ENCODE data around the gene FFAR3. TPM values are rescaled to one million over a fixed set of nuclear protein-coding genes. Genes with fewer than 3 reads are reported as not detected.

Gene FFAR3
- total RNA-seq, 1 experiment from 2014 or later, result not detected

GRCh38 chr19:35340431-35340830 lies 17.8 kb upstream of the FFAR3 start:
- H3K4me1 ChIP-seq (ENCODE audit: insufficient read depth, low read length), result no peaks in the 10 kb centered on the region
- DNase-seq (no peak), ATAC-seq (no peak)
- no peaks in the 10 kb centered on the region for H3K9me2 ChIP-seq (replicated peaks; ENCODE audit: low read length)
- 0 out of 2 replicates have a peak, but pooled peaks cover 2% of the 10 kb centered on the region for H3K27me3 ChIP-seq (ENCODE audit: low read length)
- no peaks in the 10 kb centered on the region for H4K20me1 ChIP-seq (ENCODE audit: low read length)
- POLR2A ChIA-PET (ENCODE audit: unreplicated experiment), result no interaction called here
- H3K79me2 ChIP-seq (ENCODE audit: low read length), result no peaks in the 10 kb centered on the region
- intact Hi-C loops (cut with micrococcal nuclease), result no loop called here
- H3K9me3 ChIP-seq (ENCODE audit: low read length), result no peaks in the 10 kb centered on the region
- CTCF ChIA-PET, result no interaction called here
- no peaks in the 10 kb centered on the region for H3F3A ChIP-seq (ENCODE audit: low read length, unreplicated experiment)
- no peak for TF ChIP-seq EZH2 (IDR thresholded peaks at IDR 0.05; ENCODE audit: low read length, unreplicated experiment)
- TF ChIP-seq, protein P1, sequence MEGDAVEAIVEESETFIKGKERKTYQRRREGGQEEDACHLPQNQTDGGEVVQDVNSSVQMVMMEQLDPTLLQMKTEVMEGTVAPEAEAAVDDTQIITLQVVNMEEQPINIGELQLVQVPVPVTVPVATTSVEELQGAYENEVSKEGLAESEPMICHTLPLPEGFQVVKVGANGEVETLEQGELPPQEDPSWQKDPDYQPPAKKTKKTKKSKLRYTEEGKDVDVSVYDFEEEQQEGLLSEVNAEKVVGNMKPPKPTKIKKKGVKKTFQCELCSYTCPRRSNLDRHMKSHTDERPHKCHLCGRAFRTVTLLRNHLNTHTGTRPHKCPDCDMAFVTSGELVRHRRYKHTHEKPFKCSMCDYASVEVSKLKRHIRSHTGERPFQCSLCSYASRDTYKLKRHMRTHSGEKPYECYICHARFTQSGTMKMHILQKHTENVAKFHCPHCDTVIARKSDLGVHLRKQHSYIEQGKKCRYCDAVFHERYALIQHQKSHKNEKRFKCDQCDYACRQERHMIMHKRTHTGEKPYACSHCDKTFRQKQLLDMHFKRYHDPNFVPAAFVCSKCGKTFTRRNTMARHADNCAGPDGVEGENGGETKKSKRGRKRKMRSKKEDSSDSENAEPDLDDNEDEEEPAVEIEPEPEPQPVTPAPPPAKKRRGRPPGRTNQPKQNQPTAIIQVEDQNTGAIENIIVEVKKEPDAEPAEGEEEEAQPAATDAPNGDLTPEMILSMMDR (conservative IDR thresholded peaks at IDR 0.05; ENCODE audit: low read depth, low read length), result no peak
- no peak for TF ChIP-seq EZH2phosphoT487 (IDR thresholded peaks at IDR 0.05; ENCODE audit: borderline replicate concordance, low read length)
- H3K4me3 ChIP-seq (ENCODE audit: low read length), result no peak overlapping the region
- no peak overlapping the region for H3K27ac ChIP-seq (ENCODE audit: low read length)
- no TSS peak for BruUV-seq (replicated peaks)
- H3K36me3 ChIP-seq (ENCODE audit: low read depth, low read length), result no peaks in the 10 kb centered on the region
- no peak overlapping the region for H3K4me2 ChIP-seq (ENCODE audit: low read length)
- no peak overlapping the region for H2AFZ ChIP-seq (ENCODE audit: low read length)
- no peak overlapping the region for H3K9ac ChIP-seq (ENCODE audit: low read length)

GRCh38 chr19:35341006-35341405 lies 17.3 kb upstream of the FFAR3 start:
- Histone ChIP-seq H3K4me1 (ENCODE audit: insufficient read depth, low read length) (no peaks in the 10 kb centered on the region), H3K27ac (ENCODE audit: low read length) (no peak overlapping the region), H3K27me3 (ENCODE audit: low read length) (peaks cover 7% of the 10 kb centered on the region; the same call in 1 of the 2 replicates), H3F3A (ENCODE audit: low read length, unreplicated experiment) (no peaks in the 10 kb centered on the region), H3K4me3 (ENCODE audit: low read length) (no peak overlapping the region), H3K36me3 (ENCODE audit: low read depth, low read length) (no peaks in the 10 kb centered on the region), H3K79me2 (ENCODE audit: low read length) (no peaks in the 10 kb centered on the region), H3K9me3 (ENCODE audit: low read length) (no peaks in the 10 kb centered on the region), H4K20me1 (ENCODE audit: low read length) (no peaks in the 10 kb centered on the region), H3K9me2 (replicated peaks; ENCODE audit: low read length) (no peaks in the 10 kb centered on the region), H3K9ac (ENCODE audit: low read length) (no peak overlapping the region), H2AFZ (ENCODE audit: low read length) (no peak overlapping the region), H3K4me2 (ENCODE audit: low read length) (no peak overlapping the region)
- TF ChIP-seq EZH2phosphoT487 (IDR thresholded peaks at IDR 0.05; ENCODE audit: borderline replicate concordance, low read length) (no peak), EZH2 (IDR thresholded peaks at IDR 0.05; ENCODE audit: low read length, unreplicated experiment) (no peak)
- TF ChIP-seq, protein P1 (conservative IDR thresholded peaks at IDR 0.05; ENCODE audit: low read depth, low read length), result no peak
- intact Hi-C loops (cut with micrococcal nuclease), result no loop called here
- BruUV-seq (replicated peaks), result no TSS peak
- CTCF ChIA-PET, result no interaction called here
- POLR2A ChIA-PET (ENCODE audit: unreplicated experiment), result no interaction called here
- ATAC-seq (no peak), DNase-seq (no peak)

DNA sequence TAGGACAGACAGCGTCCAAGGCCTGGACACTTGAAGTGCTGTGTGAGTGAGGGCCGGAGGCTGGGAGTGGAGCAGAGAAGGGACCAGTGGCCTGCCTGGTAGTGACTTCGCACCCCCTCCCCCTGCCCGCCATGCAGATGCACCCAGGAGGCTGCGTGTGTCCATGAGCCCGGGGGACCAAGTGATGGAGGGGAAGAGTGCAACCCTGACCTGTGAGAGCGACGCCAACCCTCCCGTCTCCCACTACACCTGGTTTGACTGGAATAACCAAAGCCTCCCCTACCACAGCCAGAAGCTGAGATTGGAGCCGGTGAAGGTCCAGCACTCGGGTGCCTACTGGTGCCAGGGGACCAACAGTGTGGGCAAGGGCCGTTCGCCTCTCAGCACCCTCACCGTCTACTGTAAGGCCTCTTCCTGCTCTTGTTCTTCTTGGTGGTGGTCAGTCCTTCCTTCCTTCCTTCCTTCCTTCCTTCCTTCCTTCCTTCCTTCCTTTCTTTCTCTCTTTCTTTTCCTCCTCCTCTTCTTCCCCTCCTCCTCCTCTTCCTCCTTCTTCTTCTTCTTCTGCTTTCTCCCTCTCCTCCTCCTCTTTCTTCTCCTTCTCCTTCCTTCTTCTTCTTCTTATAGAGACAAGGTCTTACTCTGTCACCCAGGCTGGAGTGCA lies 16.6 kb upstream of the FFAR3 start:
- no peak for ATAC-seq
- ChIA-PET POLR2A (ENCODE audit: unreplicated experiment) (no interaction called here), CTCF (no interaction called here)
- H3K4me3 ChIP-seq (ENCODE audit: low read length), result no peak overlapping the region
- no TSS peak for BruUV-seq (replicated peaks)
- no peak overlapping the region for H3K27ac ChIP-seq (ENCODE audit: low read length)
- H3K79me2 ChIP-seq (ENCODE audit: low read length), result no peaks in the 10 kb centered on the region
- TF ChIP-seq EZH2 (IDR thresholded peaks at IDR 0.05; ENCODE audit: low read length, unreplicated experiment) (no peak), EZH2phosphoT487 (IDR thresholded peaks at IDR 0.05; ENCODE audit: borderline replicate concordance, low read length) (no peak)
- TF ChIP-seq, protein P1 (conservative IDR thresholded peaks at IDR 0.05; ENCODE audit: low read depth, low read length), result no peak
- H2AFZ ChIP-seq (ENCODE audit: low read length), result no peak overlapping the region
- H3K9me3 ChIP-seq (ENCODE audit: low read length), result no peaks in the 10 kb centered on the region
- intact Hi-C loops (cut with micrococcal nuclease), result no loop called here
- H3K9me2 ChIP-seq (replicated peaks; ENCODE audit: low read length), result no peaks in the 10 kb centered on the region
- H3K4me1 ChIP-seq (ENCODE audit: insufficient read depth, low read length), result no peaks in the 10 kb centered on the region
- no peak overlapping the region for H3K9ac ChIP-seq (ENCODE audit: low read length)
- DNase-seq, result no peak
- H3K36me3 ChIP-seq (ENCODE audit: low read depth, low read length), result no peaks in the 10 kb centered on the region
- peaks cover 12% of the 10 kb centered on the region; the same call in 1 of the 2 replicates for H3K27me3 ChIP-seq (ENCODE audit: low read length)
- H3K4me2 ChIP-seq (ENCODE audit: low read length), result no peak overlapping the region
- no peaks in the 10 kb centered on the region for H3F3A ChIP-seq (ENCODE audit: low read length, unreplicated experiment)
- H4K20me1 ChIP-seq (ENCODE audit: low read length), result no peaks in the 10 kb centered on the region
